ENCODE measurements around the gene GNRHR.
"Not testable (repeated sequence)": the region's sequence is repeated elsewhere in the genome, so short reads cannot be mapped to it uniquely, and the experiment has no call there.

GNRHR gene

GRCh38 chr4:67725981-67726380 lies 28.2 kb downstream of the GNRHR start:
- no peak for FAIRE-seq

- no peak for FAIRE-seq
Observed at GRCh38 chr4:67725132-67725531, 29.1 kb downstream of the GNRHR start.

- FAIRE-seq, result no peak
Observed at GRCh38 chr4:67723949-67724348, 30.2 kb downstream of the GNRHR start.

- no peak for FAIRE-seq
Observed at GRCh38 chr4:67723341-67723740, 30.8 kb downstream of the GNRHR start.

GRCh38 chr4:67721770-67722597 lies 32.2 kb downstream of the GNRHR start:
- FAIRE-seq, result no peak

GRCh38 chr4:67721315-67721769 lies 32.8 kb downstream of the GNRHR start:
- no peak for FAIRE-seq

- FAIRE-seq, result no peak
Observed at GRCh38 chr4:67719953-67720617, 34.1 kb downstream of the GNRHR start.

GRCh38 chr4:67718848-67719247 lies 35.3 kb downstream of the GNRHR start:
- FAIRE-seq, result no peak

GRCh38 chr4:67717586-67717985 lies 36.6 kb downstream of the GNRHR start:
- no peak for FAIRE-seq

GRCh38 chr4:67714955-67715354 lies 39.2 kb downstream of the GNRHR start:
- FAIRE-seq, result no peak

GRCh38 chr4:67714248-67714583 lies 40.0 kb downstream of the GNRHR start:
- no peak for FAIRE-seq

- FAIRE-seq, result no peak
Observed at GRCh38 chr4:67713529-67714247, 40.5 kb downstream of the GNRHR start.

- FAIRE-seq, result no peak
Observed at GRCh38 chr4:67712650-67713528, 41.3 kb downstream of the GNRHR start.

- no peak for FAIRE-seq
Observed at GRCh38 chr4:67712000-67712625, 42.1 kb downstream of the GNRHR start.

GRCh38 chr4:67706682-67707081 lies 47.5 kb downstream of the GNRHR start:
- FAIRE-seq, result not testable (repeated sequence)

- no peak for FAIRE-seq
Observed at GRCh38 chr4:67704843-67705242, 49.3 kb downstream of the GNRHR start.

- no peak for FAIRE-seq
Observed at GRCh38 chr4:67702166-67702565, 52.0 kb downstream of the GNRHR start.

GRCh38 chr4:67701517-67701850 lies 52.7 kb downstream of the GNRHR start:
- peak; percentile 46 for FAIRE-seq

GRCh38 chr4:67700738-67701516 lies 53.3 kb downstream of the GNRHR start, which contains the start of gene UBA6:
Gene UBA6 (minus strand): TSS chr4:67701155. CDS start chr4:67701119, 36 bp downstream.
- peak; percentile 97 for FAIRE-seq

GRCh38 chr4:67700116-67700737 lies 54.0 kb downstream of the GNRHR start:
- peak; percentile 6 for FAIRE-seq

GRCh38 chr4:67699603-67700002 lies 54.6 kb downstream of the GNRHR start:
- FAIRE-seq, result no peak

Data from G401.6 (cell line).